Fibroblast of mammary gland (primary cell): ENCODE measurements around the gene PCDHGB6.

Experiments
- DNase-seq: peaks from one replicate; pipeline ENCODE4 v3.0.0-alpha.2; 2010; ENCODE audit warnings: low read depth
- H3K4me3 ChIP-seq: 2 replicates; pipeline ENCODE4 v1.5.1; 2011; ENCODE audit warnings: low read depth, mild to moderate bottlenecking, low read length, moderate library complexity; ENCODE audit not compliant: control insufficient read depth
- TF ChIP-seq, protein P1 (sequence below): conservative IDR thresholded peaks from 2 replicates; pipeline ENCODE4 v1.5.1; 2011; ENCODE audit warnings: low read depth, low read length, inconsistent platforms; ENCODE audit not compliant: control insufficient read depth, insufficient read depth

The PCDHGB6 gene

DNA sequence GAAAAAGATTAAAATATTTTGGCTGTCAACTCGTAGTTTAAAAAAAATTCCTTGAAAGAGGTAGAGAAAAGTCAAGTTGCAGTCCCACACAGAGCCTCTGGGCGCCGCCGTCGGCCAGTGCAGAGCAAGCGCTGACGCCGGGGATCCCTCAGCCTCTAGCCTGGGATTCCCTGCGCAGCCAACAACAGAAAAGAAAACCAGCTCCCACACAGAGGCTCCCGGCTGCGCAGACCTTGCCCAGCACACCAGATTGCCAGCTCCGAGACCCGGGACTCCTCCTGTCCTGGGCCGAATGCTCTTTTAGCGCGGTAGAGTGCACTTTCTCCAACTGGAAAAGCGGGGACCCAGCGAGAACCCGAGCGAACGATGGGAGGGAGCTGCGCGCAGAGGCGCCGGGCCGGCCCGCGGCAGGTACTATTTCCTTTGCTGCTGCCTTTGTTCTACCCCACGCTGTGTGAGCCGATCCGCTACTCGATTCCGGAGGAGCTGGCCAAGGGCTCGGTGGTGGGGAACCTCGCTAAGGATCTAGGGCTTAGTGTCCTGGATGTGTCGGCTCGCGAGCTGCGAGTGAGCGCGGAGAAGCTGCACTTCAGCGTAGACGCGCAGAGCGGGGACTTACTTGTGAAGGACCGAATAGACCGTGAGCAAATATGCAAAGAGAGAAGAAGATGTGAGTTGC, 9.8 kb downstream of the PCDHGB6 start, which contains the start of gene PCDHGB7:
TSS of gene PCDHGB7 (plus strand) at position 184 of the 679 bp plus-strand sequence. CDS start at position 367, 183 bp downstream.
- DNase-seq: peak; percentile 84
- TF ChIP-seq, protein P1, sequence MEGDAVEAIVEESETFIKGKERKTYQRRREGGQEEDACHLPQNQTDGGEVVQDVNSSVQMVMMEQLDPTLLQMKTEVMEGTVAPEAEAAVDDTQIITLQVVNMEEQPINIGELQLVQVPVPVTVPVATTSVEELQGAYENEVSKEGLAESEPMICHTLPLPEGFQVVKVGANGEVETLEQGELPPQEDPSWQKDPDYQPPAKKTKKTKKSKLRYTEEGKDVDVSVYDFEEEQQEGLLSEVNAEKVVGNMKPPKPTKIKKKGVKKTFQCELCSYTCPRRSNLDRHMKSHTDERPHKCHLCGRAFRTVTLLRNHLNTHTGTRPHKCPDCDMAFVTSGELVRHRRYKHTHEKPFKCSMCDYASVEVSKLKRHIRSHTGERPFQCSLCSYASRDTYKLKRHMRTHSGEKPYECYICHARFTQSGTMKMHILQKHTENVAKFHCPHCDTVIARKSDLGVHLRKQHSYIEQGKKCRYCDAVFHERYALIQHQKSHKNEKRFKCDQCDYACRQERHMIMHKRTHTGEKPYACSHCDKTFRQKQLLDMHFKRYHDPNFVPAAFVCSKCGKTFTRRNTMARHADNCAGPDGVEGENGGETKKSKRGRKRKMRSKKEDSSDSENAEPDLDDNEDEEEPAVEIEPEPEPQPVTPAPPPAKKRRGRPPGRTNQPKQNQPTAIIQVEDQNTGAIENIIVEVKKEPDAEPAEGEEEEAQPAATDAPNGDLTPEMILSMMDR: peak; percentile 81
- peak within 1 kb of the TSS; percentile 52 for H3K4me3 ChIP-seq

DNA sequence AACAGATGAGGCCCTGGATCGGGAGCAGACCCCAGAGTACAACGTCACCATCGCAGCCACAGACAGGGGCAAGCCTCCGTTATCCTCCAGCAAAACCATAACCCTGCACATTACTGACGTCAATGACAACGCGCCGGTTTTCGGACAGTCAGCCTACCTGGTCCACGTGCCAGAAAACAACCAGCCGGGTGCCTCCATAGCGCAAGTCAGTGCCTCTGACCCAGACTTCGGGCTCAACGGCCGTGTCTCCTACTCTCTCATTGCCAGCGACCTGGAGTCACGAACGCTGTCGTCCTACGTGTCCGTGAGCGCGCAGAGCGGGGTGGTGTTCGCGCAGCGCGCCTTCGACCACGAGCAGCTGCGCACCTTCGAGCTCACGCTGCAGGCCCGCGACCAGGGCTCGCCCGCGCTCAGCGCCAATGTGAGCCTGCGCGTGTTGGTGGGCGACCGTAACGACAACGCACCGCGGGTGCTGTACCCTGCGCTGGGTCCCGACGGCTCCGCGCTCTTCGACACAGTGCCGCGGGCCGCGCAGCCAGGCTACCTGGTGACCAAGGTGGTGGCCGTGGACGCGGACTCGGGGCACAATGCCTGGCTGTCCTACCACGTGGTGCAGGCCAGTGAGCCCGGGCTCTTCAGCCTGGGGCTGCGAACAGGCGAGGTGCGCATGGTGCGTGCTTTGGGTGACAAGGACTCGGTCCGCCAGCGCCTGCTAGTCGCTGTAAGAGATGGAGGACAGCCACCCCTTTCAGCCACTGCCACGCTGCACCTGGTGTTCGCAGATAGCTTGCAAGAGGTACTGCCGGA, 11.5 kb downstream of the PCDHGB6 start:
- TF ChIP-seq, protein P1: no peak
- H3K4me3 ChIP-seq: no peak overlapping the region
- no peak for DNase-seq

DNA sequence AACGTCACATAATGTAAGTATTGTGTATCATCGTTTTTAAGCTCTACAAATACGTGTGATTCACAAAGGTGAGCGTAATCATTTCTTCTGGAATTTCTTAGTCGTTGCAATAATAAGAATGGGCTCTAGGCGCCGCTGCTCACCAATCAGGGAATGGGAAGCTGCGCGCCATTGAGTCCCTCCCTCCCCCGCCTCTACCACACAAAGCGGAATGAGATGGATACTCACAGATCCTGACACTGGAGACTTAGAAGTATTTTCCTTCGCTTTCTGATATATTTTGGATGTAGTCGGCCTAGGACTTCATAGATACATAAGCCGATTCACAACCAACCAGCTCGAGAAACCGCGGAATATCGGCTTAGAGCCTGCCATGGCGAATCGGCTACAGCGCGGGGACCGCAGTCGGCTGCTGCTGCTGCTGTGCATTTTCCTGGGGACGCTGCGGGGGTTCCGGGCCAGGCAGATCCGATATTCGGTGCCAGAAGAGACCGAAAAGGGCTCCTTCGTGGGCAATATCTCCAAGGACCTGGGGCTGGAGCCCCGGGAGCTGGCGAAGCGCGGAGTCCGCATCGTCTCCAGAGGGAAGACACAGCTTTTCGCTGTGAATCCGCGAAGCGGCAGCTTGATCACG, 13.2 kb downstream of the PCDHGB6 start, which contains the start of gene PCDHGA11:
TSS of gene PCDHGA11 (plus strand) at position 197 of the 634 bp plus-strand sequence. CDS start at position 374, 177 bp downstream.
- peak within 1 kb of the TSS; percentile 59 for H3K4me3 ChIP-seq
- TF ChIP-seq, protein P1: peak; percentile 75
- peak; percentile 80 for DNase-seq

DNA sequence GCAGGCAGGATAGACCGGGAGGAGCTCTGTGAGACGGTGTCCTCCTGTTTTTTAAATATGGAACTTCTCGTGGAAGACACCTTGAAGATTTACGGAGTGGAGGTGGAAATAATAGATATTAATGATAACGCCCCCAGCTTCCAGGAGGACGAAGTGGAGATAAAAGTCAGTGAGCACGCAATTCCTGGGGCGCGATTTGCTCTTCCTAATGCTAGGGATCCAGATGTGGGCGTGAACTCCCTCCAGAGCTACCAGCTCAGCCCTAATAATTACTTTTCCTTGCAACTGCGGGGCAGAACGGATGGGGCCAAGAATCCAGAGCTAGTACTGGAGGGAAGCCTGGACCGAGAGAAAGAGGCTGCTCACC, 13.7 kb downstream of the PCDHGB6 start:
- TF ChIP-seq, protein P1: no peak
- DNase-seq: no peak
- peak overlapping the region; percentile 59 for H3K4me3 ChIP-seq

DNA sequence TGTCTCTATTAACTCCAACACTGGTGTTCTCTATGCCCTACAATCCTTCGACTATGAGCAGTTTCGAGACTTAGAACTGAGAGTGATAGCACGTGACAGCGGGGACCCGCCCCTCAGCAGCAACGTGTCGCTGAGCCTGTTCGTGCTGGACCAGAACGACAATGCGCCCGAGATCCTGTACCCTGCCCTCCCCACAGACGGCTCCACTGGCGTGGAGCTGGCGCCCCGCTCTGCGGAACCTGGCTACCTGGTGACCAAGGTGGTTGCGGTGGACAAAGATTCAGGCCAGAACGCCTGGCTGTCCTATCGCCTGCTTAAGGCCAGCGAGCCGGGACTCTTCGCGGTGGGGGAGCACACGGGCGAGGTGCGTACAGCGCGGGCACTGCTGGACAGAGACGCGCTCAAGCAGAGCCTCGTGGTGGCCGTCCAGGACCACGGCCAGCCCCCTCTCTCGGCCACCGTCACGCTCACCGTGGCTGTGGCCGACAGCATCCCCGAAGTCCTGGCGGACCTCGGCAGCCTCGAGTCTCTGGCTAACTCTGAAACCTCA, 15.0 kb downstream of the PCDHGB6 start:
- no peak overlapping the region for H3K4me3 ChIP-seq
- TF ChIP-seq, protein P1: no peak
- DNase-seq: no peak

DNA sequence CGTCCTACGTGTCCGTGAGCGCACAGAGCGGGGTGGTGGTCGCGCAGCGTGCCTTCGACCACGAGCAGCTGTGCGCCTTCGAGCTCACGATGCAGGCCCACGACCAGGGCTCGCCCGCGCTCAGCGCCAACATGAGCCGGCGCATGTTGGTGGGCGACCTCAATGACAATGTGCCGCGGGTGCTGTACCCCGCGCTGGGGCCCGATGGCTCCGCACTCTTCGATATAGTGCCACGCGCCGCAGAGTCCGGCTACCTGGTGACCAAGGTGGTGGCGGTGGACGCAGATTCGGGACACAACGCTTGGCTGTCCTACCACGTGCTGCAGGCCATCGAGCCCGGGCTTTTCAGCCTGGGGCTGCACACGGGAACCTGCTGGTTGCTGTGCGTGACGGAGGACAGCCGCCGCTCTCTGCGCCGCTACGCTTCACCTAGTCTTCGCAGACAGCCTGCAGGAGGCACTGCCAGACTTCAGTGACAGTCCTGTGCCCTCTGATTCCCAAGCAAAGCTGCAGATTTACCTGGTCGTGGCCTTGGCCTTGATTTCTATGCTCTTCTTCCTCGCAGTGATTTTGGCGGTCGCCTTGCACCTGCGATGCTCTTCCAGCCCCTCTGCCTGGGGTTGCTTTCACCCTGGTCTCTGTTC, 20.1 kb downstream of the PCDHGB6 start:
- TF ChIP-seq, protein P1: no peak
- H3K4me3 ChIP-seq: no peak overlapping the region
- DNase-seq: no peak
